Heart left ventricle (tissue), 16 donors: ENCODE measurements around the gene GLIPR1L1. TPM values are rescaled to one million over a fixed set of nuclear protein-coding genes. Genes with fewer than 3 reads are reported as not detected.

Source experiments
- ATAC-seq, 4 donors: fragments of 200-7000 bp; cut with Tn5 transposase; one replicate each; pipeline ENCODE4 v1.9.1; 2020 to 2022; ENCODE audit warnings: moderate library complexity in 4 of 4, mild to moderate bottlenecking in 3 of 4, moderate number of reproducible peaks in 1 of 4
- DNase-seq, 5 donors: peaks; one replicate each; pipeline ENCODE4 v3.0.0-alpha.2; 2020
- H3K27ac ChIP-seq, 12 donors: fragments of 200-600 bp; sonication (generic) in 4 of 12; one replicate each; pipeline versions ENCODE4 v1.5.0 to v1.8.0; 2016 to 2022; ENCODE audit warnings: mild to moderate bottlenecking in 2 of 12
- H3K27me3 ChIP-seq, 9 donors: fragments of 200-600 bp; sonication (generic) in 2 of 9; one replicate each; pipeline versions ENCODE4 v1.5.1 to v1.8.0; 2016 to 2022; ENCODE audit warnings: mild to moderate bottlenecking in 3 of 9
- H3K36me3 ChIP-seq, 9 donors: fragments of 200-600 bp; sonication (generic) in 2 of 9; one replicate each; pipeline versions ENCODE4 v1.5.0 to v1.8.0; 2018 to 2022; ENCODE audit warnings: mild to moderate bottlenecking in 2 of 9
- H3K4me1 ChIP-seq, 12 donors: fragments of 200-600 bp; sonication (generic) in 4 of 12; one replicate each; pipeline versions ENCODE4 v1.5.0 to v1.8.0; 2016 to 2022; ENCODE audit warnings: mild to moderate bottlenecking in 3 of 12
- H3K4me3 ChIP-seq, 12 donors: fragments of 200-600 bp; sonication (generic) in 4 of 12; one replicate each; pipeline versions ENCODE4 v1.5.0 to v1.8.0; 2017 to 2022; ENCODE audit warnings: mild to moderate bottlenecking in 9 of 12, moderate library complexity in 4 of 12
- H3K9me3 ChIP-seq, 12 donors: fragments of 200-600 bp; sonication (generic) in 4 of 12; one replicate each; pipeline versions ENCODE4 v1.5.0 to v1.8.0; 2016 to 2022; ENCODE audit warnings: mild to moderate bottlenecking in 1 of 12
- POLR2A ChIP-seq, 2 donors: fragments of 450-650 bp; IDR thresholded peaks; one replicate each; pipeline ENCODE4 v1.6.1; 2017; ENCODE audit warnings: antibody characterized with exemption in 2 of 2, mild to moderate bottlenecking in 2 of 2, moderate library complexity in 2 of 2
- WGBS, 4 donors: extraction: QIAGEN DNeasy Blood & Tissue Kit in 2 of 4; methylation state at CpG; one replicate each; pipeline versions ENCODE4 v1.1.5 to v1.1.7; 2013 to 2018; 5-methylcytosine and 5-hydroxymethylcytosine counted together
- intact Hi-C, 10 donors: fragments of 100-400 bp; cut with DNase I; formaldehyde crosslinking; loops; one replicate each; pipeline versions ENCODE4 v1.11.1 to v1.14.2; 2022
- polyA plus RNA-seq, 2 donors: library from polyadenylated mRNA; stranded (reverse); fragments of 200-250 nt; gene quantifications; one replicate each; pipeline ENCODE4 v1.2.3, GENCODE V29; 2013
- total RNA-seq, 9 donors: library from RNA; depleted of rRNA in 2 of 9; stranded (reverse); fragments of >200 nt in 2 of 9; fragmentation: NEBNext Ultra II Directional in 3 of 9; extraction: Animal tissue kit (Norgen Biotek cat#: 25700) in 3 of 9; gene quantifications; one replicate each; pipeline versions ENCODE4 v1.1.0 to v1.2.4, GENCODE V29; 2016 to 2023
- TF ChIP-seq, protein P1 (sequence below), 12 donors: fragments of 200-600 bp; sonication (generic) in 4 of 12; IDR thresholded peaks; one replicate each; pipeline versions ENCODE4 v1.5.0 to v1.8.0; 2018 to 2022; ENCODE audit warnings: antibody characterized with exemption in 12 of 12, mild to moderate bottlenecking in 5 of 12
- donor health status: ischemic (EF 13 %, LVEDD 7.1; RV severe dilation, severe dysfunction).
- donor health status: healthy with polysubstance abuse.
- donor health status: DM: no; HTN: yes; CAD: no.
- donor health status: DM: no; HTN: no; CAD: no.
- donor health status: ischemic (EF 25% LVEDD 6.9; RV normal size, moderate dysfunction).
- donor health status: ischemic (EF 25% LVEDD 5.7; RV mildly dilated, moderate dysfunction).
- donor health status: healthy.
- donor health status: DM: yes; HTN: yes; CAD: no.
- donor health status: ischemic (EF 35%, LVEDD 5.7; RV mildly dilated, moderate dysfunction).
- donor health status: nonischemic (EF 11% LVEDD 7.7; RV severe dilation, severe dysfunction).
- donor health status: DM: yes; HTN: yes; CAD: no.
- donor health status: PGD.
- donor health status: ischemic (EF 29% LVEDD 5.4; RV normal size, mild dysfunction).
- donor health status: nonischemic (EF 23%, LVEDD 6.1; RV moderate dilation, normal function).

GLIPR1L1 gene
- total and polyA plus RNA-seq, 11 donors: not detected

GRCh38 chr12:75360920-75361319 lies 26.4 kb downstream of the GLIPR1L1 start:
- no peak for ATAC-seq

DNA sequence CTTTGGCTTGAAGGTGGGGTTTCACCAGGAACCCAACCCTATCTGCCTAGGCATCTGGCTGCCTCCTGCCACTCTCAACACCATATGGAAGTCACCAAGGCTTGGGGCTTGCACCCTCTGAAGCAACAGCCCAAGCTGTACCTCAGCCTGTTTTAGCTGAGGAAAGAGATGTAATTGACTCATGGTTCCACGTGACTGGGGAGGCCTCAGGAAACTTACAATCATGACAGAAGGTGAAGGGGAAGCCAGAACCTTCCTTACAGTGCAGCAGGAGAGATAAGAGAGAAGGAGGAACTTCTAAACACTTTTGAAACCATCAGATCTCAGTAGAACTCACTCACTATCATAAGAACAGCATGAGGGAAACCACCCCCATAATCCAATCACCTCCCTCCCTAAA lies 26.9 kb downstream of the GLIPR1L1 start:
- TF ChIP-seq POLR2A (IDR thresholded peaks at IDR 0.05): no peak
- TF ChIP-seq, protein P1, sequence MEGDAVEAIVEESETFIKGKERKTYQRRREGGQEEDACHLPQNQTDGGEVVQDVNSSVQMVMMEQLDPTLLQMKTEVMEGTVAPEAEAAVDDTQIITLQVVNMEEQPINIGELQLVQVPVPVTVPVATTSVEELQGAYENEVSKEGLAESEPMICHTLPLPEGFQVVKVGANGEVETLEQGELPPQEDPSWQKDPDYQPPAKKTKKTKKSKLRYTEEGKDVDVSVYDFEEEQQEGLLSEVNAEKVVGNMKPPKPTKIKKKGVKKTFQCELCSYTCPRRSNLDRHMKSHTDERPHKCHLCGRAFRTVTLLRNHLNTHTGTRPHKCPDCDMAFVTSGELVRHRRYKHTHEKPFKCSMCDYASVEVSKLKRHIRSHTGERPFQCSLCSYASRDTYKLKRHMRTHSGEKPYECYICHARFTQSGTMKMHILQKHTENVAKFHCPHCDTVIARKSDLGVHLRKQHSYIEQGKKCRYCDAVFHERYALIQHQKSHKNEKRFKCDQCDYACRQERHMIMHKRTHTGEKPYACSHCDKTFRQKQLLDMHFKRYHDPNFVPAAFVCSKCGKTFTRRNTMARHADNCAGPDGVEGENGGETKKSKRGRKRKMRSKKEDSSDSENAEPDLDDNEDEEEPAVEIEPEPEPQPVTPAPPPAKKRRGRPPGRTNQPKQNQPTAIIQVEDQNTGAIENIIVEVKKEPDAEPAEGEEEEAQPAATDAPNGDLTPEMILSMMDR (IDR thresholded peaks at IDR 0.05): no peak
- H3K4me1 ChIP-seq: peaks cover 0 to 8% (median 0%) of the 10 kb centered on the region in 12 donors
- DNase-seq: no peak
- ATAC-seq: no peak
- no peak overlapping the region for H3K4me3 ChIP-seq
- H3K27me3 ChIP-seq: no peaks in the 10 kb centered on the region
- H3K9me3 ChIP-seq: no peaks in the 10 kb centered on the region
- no peaks in the 10 kb centered on the region for H3K36me3 ChIP-seq
- intact Hi-C loops: no loop called here
- 44 to 57% (median 49%) methylated on average over 1 of the region's 1 CpG for WGBS, 4 donors
- H3K27ac ChIP-seq: no peak overlapping the region

More at GRCh38 chr12:75360920-75361319, 26.4 kb downstream of the GLIPR1L1 start:
- DNase-seq: no peak
- TF ChIP-seq, protein P1 (IDR thresholded peaks at IDR 0.05): no peak
- intact Hi-C loops: no loop called here
- Histone ChIP-seq H3K27ac (no peak overlapping the region), H3K4me3 (no peak overlapping the region), H3K4me1 (peaks cover 0 to 8% (median 0%) of the 10 kb centered on the region in 12 donors), H3K9me3 (peaks cover 0 to 3% (median 0%) of the 10 kb centered on the region in 12 donors), H3K36me3 (no peaks in the 10 kb centered on the region), H3K27me3 (no peaks in the 10 kb centered on the region)

GRCh38 chr12:75364919-75365318 lies 30.4 kb downstream of the GLIPR1L1 start:
- Histone ChIP-seq H3K36me3 (no peaks in the 10 kb centered on the region), H3K4me3 (no peak overlapping the region), H3K27me3 (no peaks in the 10 kb centered on the region), H3K4me1 (peaks cover 0 to 8% (median 0%) of the 10 kb centered on the region in 12 donors), H3K27ac (no peak overlapping the region), H3K9me3 (no peaks in the 10 kb centered on the region)
- DNase-seq: peak in 1 of 5 donors; percentile 33
- peak; percentile 83 to 97 (median 94) for ATAC-seq
- intact Hi-C loops: no loop called here
- TF ChIP-seq, protein P1 (IDR thresholded peaks at IDR 0.05): no peak
- TF ChIP-seq POLR2A (IDR thresholded peaks at IDR 0.05): no peak

DNA sequence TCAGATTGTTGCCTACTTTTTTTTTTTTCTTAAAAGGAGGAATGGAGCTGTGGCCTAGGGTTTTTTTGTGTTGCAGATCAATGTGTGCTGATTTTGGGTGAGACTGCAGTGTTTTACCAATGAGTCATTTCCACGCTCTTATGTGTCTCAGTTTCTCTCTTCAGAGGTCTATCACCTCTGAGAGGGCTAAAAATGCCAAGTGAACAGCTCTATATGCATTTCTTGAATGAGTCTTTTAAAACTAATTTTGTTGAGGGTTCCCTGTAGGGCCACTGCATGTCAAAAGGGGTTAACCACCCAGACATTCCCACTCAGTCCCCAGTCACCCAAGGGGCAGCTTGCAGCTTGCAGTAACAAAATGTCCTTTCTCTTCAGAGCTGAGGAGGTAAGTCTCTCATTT lies 32.2 kb downstream of the GLIPR1L1 start:
- Histone ChIP-seq H3K9me3 (no peaks in the 10 kb centered on the region), H3K4me3 (no peak overlapping the region), H3K4me1 (peaks cover 0 to 8% (median 0%) of the 10 kb centered on the region in 12 donors), H3K27ac (no peak overlapping the region), H3K36me3 (peaks cover 0 to 5% (median 0%) of the 10 kb centered on the region in 9 donors), H3K27me3 (no peaks in the 10 kb centered on the region)
- intact Hi-C loops: no loop called here
- 88 to 99% (median 95%) methylated on average over 1 of the region's 1 CpG for WGBS, 4 donors
- ATAC-seq (no peak), DNase-seq (no peak)
- TF ChIP-seq, protein P1 (IDR thresholded peaks at IDR 0.05): no peak
- TF ChIP-seq POLR2A (IDR thresholded peaks at IDR 0.05): no peak
